GM18870 (cell line): Measurements from ENCODE around the gene AP4S1.
"Not testable (repeated sequence)": the region's sequence is repeated elsewhere in the genome, so short reads cannot be mapped to it uniquely, and the experiment has no call there.

ENCODE experiments used
- ATAC-seq: cut with Tn5 transposase; IDR thresholded peaks from one replicate; pipeline ENCODE4 v1.9.1; 2021; ENCODE audit warnings: moderate library complexity; ENCODE audit not compliant: unreplicated experiment

The AP4S1 gene

DNA sequence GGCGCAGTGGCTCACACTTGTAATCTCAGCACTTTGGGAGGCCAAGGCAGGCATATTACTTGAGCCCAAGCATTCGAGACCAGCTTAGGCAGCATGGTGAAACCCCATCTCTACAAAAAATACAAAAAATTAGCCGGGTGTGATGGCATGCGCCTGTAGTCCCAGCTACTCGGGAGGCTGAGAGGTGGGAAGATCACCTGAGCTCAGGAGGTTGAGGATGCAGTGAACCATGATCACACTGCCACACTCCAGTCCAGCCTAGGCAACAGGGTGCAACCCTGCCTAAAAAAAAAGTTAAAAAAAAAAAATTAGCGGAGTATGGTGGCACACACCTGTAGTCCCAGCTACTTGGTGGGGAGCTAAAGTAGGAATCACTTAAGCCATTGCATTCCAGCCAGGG, 21.4 kb upstream of the AP4S1 start:
- ATAC-seq: not testable (repeated sequence)

DNA sequence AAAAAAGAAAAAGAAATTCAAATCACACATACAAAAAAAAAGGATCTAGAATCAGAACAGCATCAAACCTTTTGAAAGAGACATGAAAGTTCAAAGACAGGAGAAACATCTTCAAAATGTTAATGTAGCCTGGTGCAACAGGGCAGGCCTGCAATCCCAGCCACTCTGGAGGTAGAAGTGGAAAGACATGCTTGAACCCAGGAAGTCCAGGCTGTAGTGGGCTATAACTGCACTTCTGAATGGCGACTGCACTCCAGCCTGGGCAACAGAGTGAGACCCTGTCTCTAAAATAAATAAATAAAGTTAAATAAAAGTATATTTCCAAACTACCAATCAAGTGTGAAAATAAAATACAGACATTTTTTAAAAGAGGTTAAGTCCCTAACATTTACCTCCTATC, 18.7 kb upstream of the AP4S1 start:
- ATAC-seq: no peak

DNA sequence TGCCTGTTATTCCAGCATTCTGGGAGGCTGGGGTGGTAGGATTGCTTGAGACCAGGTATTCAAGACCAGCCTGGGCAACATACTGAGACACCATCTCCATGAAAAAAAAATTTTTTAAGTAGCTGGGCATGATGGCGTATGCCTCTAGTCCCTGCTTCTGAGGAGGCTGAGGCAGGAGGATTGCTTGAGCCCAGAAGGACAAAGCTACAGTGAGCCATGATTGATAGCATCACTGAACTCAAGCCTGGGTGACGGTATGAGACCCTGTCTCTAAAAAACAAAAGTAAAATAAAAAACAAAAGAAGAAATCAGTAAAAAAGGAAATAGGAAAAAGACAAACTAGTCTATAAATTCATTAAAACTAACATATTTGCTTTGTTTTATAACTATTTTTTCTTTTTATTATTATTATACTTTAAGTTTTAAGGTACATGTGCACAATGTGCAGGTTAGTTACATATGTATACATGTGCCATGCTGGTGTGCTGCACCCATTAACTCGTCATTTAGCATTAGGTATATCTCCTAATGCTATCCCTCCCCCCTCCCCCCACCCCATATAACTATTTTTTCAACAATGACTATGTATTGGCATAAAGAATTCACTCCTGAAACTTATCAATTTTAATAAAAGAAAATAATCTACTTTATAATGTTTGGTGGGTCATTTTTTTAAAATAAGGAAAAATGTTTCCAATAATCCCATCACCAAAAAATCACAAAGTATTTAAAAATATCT, 15.4 kb upstream of the AP4S1 start:
- no peak for ATAC-seq

DNA sequence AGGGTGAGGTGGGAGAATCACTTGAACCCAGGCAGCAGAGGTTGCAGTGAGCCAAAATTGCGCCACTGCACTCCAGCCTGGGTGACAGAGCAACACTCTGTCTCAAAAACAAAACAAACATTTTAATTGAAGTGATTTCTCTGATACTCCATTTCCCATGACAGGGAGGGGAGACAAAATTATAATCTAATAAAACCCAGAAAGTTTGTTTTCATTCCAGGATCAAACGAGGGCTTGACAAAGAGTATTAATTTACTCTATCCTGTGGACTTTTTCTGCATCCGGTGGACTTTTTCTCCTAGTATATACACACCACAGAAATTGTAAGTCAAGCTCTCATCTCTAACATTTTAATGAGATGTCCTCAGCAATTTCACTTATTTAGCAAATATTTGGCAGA, 14.5 kb upstream of the AP4S1 start:
- ATAC-seq: no peak

DNA sequence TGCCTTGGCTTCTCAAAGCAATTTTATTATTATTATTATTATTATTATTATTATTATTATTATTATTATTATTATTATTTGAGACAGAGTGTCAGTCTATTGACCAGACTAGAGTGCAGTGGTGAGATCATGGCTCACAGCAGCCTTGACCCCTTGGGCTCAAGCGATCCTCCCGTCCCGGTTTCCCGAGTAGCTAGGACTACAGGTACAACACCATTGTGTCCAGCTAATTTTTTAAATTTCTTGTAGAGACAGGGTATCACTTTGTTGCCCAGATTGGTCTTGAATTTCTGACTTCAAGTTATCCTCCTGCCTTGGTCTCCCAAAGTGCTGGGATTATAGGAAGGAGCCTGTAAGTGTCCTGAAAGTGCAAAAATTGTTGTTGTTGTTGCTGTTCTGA, 11.6 kb upstream of the AP4S1 start:
- ATAC-seq: no peak

DNA sequence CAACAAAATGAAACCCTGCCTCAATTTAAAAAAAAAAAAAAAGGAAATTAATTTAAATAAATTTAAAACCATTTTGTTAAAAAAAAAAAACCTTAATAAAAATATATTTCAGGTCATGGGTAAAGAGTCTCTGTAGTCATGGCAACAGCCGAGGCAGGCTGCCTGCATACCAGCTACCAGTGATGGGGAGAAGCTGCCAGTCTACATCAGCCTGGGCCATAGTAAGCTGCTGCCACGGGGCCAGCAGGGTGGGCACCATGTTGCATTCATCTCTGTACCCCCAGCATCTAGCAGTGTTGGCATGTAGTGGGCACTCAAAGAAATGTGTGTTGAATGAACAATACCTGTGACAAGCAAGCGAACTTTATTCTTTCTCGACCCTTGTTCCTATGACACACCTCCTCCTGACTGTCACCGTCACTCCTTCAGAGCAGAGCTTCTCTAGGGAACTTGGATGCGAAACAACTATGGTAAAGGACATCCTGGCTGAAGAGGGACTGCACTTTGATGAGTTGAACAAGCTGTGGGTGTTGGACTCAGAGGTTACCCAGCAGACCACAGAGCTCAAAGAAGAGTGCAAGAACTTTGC, 7.3 kb upstream of the AP4S1 start:
- ATAC-seq: no peak

DNA sequence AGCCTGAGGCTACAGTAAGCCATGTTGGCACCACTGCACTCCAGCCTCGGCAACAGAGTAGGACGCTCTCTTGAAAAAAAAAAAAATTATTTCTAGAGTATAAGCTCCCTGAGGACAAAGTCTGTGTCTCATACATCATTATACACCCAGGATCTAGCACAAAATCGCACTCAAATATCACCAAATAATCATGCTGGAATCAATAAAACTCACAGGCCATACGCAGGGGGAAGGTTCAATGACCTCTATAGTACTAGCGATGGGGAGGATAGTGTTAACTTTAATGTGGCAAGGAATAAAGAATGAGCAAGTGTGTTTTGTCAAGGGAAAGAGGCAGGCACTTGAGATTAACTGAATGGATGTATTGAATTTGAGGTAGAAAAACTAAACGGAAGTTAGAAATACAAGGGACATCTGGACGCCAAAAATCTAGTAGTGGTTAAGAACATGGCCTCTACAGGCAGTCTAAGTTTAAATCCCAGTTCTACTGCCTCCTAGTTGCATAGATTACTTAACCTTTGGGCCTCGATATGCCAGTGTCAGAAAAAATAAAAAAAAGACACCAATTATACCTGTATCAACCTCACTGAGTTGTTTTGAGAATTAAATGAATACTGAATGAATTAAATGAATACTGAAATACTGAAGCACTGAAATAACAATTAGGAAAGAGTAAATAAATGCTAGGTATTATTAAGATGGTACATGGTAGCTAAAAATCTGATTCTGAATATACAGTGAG, 4.4 kb upstream of the AP4S1 start:
- no peak for ATAC-seq

DNA sequence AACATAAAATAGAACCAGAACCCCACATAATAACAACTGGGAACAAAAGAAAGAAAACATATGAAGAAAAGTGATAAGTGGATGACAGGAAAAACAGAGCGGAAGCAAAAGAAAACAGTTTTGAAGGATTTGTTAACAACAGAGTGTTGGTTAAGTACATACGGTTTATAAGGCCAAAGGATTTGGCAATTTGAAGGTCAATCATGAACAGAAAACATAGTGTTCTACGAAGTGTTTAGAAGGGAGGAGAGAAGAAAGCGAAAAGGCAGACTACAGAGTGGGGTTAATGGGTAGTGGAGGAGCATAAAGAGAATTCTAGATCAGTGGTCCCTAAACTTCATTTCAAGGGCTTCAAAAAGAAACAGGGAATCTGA, 3.9 kb upstream of the AP4S1 start:
- ATAC-seq: no peak

DNA sequence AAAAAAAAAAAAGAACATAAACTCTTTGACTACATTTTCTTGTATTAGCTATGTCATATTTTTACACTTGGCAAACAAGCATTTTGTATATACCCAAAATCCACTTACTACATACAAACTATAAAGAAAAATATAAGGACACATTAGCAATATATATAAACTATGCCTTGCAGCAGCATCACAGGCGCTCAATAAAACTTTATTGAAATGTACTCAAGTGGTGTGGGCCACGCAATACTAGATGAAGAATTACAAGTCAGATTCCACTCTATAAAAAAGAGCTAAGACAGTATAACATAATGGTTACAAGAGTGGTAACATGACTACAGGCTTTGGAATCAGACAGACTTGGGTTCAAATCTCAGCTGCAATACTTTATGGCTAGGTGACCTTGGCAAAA, 3.1 kb upstream of the AP4S1 start:
- no peak for ATAC-seq

DNA sequence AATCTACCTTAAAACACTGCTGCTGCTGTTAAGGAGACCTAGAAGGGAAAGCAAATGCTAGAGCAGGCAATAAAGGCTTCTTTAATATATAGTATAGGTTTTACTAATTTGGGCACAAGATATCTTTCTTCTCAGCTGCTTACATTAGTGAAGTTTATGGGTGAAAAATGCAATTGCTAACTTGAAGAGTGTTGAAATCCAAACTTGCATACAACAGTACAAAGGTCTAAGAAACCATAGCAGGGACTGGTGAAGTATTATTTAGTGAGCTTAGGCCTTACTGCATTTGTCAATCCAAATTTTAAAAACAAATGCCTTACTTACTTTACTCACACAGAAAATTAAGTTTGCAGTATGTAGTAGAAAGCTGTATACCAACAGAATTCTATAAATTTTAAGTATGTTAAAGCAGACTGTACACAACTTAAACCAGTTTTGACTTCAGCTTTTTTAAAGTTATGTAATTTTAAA, 1.4 kb upstream of the AP4S1 start:
- no peak for ATAC-seq

DNA sequence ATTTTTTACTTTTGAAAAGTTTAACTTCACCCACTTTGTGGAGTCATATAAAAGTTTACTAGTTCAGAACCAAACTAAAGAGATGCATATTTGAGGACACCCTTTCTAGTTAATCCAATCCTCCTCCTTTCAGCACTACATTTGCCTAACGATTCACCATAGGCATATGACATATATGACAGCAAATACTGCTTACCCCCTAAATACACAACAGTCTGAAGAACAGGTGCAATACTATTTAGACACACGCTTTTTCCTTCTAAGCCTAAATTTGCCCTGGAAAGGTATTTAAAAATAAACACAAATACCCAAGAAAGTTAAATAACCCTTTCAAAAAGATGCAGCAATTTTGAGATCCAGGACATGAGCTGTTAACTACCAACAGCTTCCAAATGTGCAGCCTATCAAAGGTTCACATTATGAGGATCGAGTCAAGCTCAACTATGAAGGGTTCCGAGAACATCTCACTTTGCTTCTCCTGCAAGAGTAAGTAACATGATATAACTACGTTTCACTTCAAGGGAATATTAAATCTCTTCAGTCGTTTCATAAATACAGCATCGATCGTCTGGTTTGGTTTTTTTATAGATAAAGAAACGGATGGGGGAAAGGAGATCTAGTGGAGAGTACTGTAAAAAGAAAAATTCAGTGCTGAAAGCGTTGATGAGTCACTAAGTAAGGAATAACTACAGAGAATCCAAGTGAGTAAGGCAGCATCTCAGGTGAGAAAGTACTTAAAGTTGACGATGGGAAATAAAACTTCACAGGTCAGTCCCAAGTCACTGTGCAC, 677 bp upstream of the AP4S1 start:
- no peak for ATAC-seq

DNA sequence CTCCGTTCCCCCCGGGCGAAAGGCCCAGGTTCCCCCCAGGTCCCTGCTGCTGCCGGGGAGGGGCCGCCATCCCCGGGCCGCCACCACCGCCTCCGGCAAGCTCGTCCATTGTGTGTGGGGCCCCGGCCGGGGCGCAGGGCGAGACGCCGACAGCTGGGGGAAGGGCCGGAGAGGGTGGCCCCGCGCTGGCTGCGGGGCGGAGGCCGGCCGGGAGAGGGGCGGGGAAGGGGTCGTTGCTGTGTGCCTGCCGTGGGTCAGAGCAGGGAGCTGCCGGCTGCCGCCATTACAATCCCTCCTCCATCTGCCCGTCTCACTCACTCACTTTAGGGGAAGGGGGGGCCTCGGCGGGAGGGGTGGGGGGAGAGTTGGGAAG, 614 bp downstream of the AP4S1 start, which contains the start of gene STRN3:
TSS of gene STRN3 (minus strand) at position 303 of the 373 bp plus-strand sequence. CDS start at position 109, 194 bp downstream.
- ATAC-seq: no peak

DNA sequence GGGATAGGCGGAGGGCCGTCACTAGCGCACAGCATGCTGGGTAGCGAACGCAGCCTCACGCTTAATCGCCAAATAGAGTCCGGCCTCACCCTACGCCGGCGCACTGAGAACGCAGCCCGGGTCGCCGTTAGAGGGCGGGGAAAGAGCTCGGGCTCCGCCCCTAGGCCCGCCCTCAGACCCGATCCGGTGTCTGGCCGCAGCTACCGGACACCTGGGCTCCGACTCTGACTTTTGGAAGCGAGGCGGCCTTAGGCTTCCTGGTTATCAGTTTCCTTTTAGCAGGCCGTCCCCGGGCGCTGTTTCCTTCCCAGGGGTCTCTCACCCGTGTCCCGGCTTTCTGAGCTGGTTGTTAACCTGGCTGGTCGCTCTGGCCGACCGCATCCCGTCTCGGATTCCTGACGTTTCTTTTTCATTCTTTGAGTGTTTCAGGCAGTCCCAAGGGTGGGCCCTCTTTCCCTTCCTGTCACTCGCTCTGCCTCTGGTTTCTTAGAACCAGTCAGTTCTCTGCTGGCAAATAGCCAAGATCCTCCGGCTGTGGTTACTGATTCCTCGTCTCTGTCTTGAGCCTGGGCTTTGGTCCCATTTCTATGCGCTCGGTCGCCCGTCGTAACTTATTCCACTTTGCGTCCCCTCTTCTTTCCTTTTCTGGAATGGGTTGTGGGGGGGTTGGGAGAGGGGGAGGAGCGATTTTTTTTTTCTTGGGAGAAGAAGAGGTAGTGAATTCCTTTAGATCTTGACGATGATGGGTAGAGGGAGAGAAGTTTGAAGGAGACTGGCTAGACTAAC, 1.2 kb downstream of the AP4S1 start:
- ATAC-seq: peak; percentile 81

DNA sequence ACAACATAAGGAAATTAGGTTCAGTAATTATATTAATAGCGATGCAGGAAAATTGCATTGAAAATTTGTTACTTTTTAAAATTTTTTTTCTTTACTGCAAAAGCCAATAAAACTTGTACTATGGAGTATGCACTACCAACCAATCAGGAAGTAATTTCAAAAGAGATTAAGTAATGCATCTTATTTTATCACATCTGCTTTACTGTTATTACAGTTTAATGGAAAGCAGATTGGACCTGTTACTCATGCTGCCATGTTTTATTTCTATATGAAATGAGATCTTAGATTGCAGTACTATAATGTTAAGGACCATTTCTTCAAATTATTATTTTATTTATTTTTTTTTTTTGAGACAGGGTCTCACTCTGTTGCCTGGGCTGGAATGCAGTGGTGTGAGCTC, 2.4 kb downstream of the AP4S1 start:
- ATAC-seq: no peak

DNA sequence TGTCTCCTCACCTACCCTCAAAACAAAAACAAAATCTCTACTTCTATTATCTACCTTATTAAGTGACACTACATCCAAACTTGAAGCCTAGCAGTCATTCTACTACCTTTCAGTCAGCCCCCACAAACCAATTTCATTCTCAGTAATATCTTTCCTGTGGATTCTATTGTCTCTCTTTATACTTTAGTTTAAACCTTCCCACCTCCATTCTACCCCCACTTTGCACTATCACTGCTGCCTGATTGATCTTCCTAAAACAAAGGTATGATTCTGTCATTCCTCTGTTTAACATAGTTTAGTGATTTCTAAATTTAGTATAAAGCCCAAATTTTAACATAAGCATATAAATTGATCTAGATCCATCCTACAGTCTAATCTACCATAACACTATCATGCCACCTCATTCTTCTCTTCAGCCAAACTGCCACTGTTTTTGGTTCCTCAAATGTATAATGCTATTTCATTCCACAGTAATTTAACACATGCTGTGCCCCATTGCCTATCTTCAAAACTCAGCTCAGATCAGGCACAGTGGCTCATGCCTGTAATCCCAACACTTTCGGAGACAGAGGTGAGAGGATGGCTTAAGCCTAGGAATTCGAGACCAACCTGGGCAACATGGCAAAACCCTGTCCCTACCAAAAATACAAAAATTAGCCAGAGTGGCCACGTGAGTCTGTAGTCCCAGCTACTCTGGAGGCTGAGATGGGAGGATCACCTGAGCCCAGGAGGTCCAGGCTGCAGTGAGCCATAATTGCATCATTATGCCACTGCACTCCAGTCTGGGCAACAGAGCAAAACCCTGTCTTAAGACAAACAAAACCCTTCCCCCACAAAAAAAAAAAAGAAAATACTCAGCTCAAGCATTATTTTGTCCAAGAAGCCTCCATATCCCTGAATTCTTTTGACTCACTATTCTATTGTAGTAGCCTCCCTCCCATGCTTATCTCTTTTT, 3.8 kb downstream of the AP4S1 start:
- ATAC-seq: no peak

DNA sequence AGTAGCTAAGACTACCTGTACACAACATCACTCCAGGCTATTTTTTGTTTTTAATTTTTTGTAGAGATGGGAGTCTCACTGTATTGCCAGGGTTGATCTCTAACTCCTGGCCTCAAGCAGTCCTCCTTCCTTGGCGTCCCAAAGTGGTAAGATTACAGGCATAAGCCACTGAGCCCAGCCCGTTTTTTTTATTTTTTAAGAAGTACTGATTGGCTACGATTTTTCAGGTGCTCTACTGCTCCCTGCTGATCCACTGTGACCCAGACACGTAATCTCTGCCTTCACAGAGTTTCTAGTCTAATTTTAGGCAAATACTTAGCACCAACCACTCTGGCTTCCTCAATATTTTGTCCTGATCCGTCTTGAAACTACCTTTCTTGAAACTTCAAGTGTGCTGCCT, 5.0 kb downstream of the AP4S1 start:
- ATAC-seq: no peak

DNA sequence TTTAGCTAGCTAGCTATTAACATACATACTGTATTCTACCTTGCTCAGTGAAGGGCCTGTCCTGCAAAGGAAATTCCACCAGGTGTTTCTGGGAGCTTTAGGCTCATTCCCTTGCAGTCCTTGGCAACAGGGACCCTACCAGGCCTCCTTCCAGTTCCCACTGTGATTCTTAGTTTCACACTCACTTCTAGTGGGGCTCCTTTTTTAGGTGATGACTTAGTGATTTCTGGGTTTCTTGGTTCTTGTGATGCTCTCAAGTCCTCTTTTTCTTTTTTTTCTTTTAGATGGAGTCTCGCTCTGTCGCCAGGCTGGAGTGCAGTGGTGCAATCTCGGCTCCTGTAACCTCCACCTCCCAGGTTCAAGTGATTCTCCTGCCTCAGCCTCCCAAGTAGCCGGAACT, 11.1 kb downstream of the AP4S1 start:
- no peak for ATAC-seq

DNA sequence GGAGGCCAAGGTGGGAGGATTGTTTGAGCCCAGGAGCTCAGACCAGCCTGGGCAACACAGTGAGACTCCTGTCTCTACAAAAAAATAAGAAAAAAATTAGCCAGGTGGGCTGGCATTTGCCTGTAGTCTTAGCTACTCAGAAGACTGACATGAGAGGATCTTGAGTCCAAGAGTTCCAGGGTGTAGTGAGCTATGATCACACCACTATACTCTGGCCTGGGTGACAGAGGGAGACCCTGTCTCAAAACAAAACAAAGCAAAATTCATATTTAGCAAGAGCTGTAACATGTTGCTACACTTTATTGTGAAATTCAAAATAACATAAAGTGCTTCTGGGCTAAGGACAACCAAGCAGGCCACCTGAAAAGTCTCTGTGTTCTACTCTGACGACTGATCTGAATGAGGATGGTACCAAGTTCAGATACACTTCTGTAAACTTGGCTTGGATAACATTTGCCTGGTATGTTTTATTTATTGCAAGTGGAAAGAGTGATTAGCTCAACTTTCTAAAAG, 12.3 kb downstream of the AP4S1 start:
- no peak for ATAC-seq

DNA sequence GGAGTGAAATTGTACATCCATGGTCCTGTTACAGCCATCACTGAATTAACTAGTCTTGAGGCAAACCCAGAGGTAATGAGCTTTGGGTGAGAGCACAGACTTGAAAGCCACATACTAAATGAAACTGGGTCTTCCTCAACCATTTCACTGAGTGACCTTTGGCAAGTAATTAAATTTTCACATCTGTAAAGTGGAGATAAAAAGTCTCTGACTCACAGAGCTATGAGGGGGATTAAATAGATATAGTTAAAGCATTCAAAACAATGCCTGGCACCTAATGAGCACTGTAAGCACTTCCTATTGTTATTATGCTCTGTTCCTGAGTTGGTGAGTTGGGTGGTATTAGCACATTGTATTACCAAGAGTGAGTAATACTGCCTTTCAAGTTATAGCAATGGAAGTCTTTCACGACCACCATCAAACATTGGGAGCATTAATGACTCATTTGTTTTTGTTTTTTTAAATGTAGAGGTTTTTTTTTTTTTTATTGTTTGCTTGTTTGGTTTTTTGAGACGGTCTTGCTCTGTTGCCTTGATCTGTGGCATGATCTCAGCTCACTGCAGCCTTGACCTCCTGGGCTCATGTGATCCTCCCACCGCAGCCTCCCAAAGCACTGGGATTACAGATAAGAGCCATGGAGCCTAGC, 13.2 kb downstream of the AP4S1 start:
- no peak for ATAC-seq
